ENCODE measurements around the gene SMURF2.

DNA sequence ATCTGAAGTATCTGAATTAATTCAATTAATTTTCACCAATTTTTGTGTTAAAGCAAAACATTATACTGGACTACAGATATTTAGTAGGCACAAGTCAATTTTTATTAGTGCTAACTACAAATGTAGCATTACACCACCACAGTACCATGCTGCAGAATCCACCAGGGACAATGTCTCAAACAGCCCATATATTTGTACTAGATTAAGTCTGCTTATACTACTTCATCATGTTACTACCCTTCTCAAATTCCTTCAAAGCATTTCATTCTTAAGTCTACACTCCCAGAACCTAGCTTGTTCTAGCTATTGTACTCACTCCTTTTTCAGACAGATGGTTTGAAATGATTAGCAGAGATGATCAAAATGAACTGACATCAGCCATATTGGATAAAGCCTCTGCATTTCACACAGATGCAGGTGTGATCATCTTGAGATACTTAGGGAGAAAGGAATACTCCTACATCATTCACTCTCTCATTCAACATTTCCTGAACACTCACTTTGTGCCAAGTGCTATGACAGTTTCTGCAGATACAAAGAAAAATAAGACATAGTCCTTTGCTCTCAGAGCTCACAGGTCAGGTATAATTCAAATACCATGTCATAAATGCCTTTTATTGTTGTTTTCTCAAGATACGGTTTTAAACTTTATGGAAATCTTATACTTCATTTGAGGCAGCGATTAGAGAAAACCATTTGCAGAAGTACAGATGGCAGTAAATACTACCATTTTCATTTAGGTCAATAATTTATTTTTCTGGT, 47.7 kb downstream of the SMURF2 start:
- TF ChIP-seq, protein P1, sequence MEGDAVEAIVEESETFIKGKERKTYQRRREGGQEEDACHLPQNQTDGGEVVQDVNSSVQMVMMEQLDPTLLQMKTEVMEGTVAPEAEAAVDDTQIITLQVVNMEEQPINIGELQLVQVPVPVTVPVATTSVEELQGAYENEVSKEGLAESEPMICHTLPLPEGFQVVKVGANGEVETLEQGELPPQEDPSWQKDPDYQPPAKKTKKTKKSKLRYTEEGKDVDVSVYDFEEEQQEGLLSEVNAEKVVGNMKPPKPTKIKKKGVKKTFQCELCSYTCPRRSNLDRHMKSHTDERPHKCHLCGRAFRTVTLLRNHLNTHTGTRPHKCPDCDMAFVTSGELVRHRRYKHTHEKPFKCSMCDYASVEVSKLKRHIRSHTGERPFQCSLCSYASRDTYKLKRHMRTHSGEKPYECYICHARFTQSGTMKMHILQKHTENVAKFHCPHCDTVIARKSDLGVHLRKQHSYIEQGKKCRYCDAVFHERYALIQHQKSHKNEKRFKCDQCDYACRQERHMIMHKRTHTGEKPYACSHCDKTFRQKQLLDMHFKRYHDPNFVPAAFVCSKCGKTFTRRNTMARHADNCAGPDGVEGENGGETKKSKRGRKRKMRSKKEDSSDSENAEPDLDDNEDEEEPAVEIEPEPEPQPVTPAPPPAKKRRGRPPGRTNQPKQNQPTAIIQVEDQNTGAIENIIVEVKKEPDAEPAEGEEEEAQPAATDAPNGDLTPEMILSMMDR (IDR thresholded peaks at IDR 0.05): no peak
- TF ChIP-seq POLR2A (IDR thresholded peaks at IDR 0.05): no peak

Data from uterus (tissue), 2 donors.